ENCODE results near the gene CLEC2A.
"Not testable (repeated sequence)": the region's sequence is repeated elsewhere in the genome, so short reads cannot be mapped to it uniquely, and the experiment has no call there.

Gene CLEC2A

GRCh38 chr12:9969673-9970072 lies 37.5 kb upstream of the CLEC2A start:
- in situ Hi-C loops (cut with HindIII; ENCODE audit: low sequenced_read_pairs): no loop called here
- DNase-seq (ENCODE audit: low read depth, low spot score): no peak
- H3K4me3 ChIP-seq (ENCODE audit: low read depth, low read length): no peak overlapping the region

GRCh38 chr12:9961901-9962300 lies 29.7 kb upstream of the CLEC2A start:
- DNase-seq (ENCODE audit: low read depth, low spot score): no peak
- no peak overlapping the region for H3K4me3 ChIP-seq (ENCODE audit: low read depth, low read length)
- no peak for TF ChIP-seq CTCF (IDR thresholded peaks at IDR 0.05; ENCODE audit: low read depth, low read length)
- in situ Hi-C loops (cut with HindIII; ENCODE audit: low sequenced_read_pairs): no loop called here

More at GRCh38 chr12:9969673-9970072, 37.5 kb upstream of the CLEC2A start:
- no peak for TF ChIP-seq CTCF (IDR thresholded peaks at IDR 0.05; ENCODE audit: low read depth, low read length)

GRCh38 chr12:9961106-9961505 lies 28.9 kb upstream of the CLEC2A start:
- in situ Hi-C loops (cut with HindIII; ENCODE audit: low sequenced_read_pairs): no loop called here
- no peak for TF ChIP-seq CTCF (IDR thresholded peaks at IDR 0.05; ENCODE audit: low read depth, low read length)
- DNase-seq (ENCODE audit: low read depth, low spot score): no peak
- no peak overlapping the region for H3K4me3 ChIP-seq (ENCODE audit: low read depth, low read length)

- in situ Hi-C loops (cut with HindIII; ENCODE audit: low sequenced_read_pairs): no loop called here
- no peak for DNase-seq (ENCODE audit: low read depth, low spot score)
- H3K4me3 ChIP-seq (ENCODE audit: low read depth, low read length): no peak overlapping the region
- TF ChIP-seq CTCF (IDR thresholded peaks at IDR 0.05; ENCODE audit: low read depth, low read length): no peak
Observed at GRCh38 chr12:9960590-9960989, 28.4 kb upstream of the CLEC2A start.

GRCh38 chr12:9957834-9958233 lies 25.7 kb upstream of the CLEC2A start:
- DNase-seq (ENCODE audit: low read depth, low spot score): no peak

GRCh38 chr12:9952954-9953729 lies 21.0 kb upstream of the CLEC2A start:
- DNase-seq (ENCODE audit: low read depth, low spot score); in situ Hi-C loops (cut with HindIII; ENCODE audit: low sequenced_read_pairs): not testable (repeated sequence)

More at GRCh38 chr12:9957834-9958233, 25.7 kb upstream of the CLEC2A start:
- no peak overlapping the region for H3K4me3 ChIP-seq (ENCODE audit: low read depth, low read length)
- TF ChIP-seq CTCF (IDR thresholded peaks at IDR 0.05; ENCODE audit: low read depth, low read length): no peak
- in situ Hi-C loops (cut with HindIII; ENCODE audit: low sequenced_read_pairs): no loop called here

GRCh38 chr12:9951026-9951675 lies 19.0 kb upstream of the CLEC2A start:
- TF ChIP-seq CTCF (IDR thresholded peaks at IDR 0.05; ENCODE audit: low read depth, low read length): no peak
- no peak overlapping the region for H3K4me3 ChIP-seq (ENCODE audit: low read depth, low read length)
- in situ Hi-C loops (cut with HindIII; ENCODE audit: low sequenced_read_pairs): no loop called here
- no peak for DNase-seq (ENCODE audit: low read depth, low spot score)

More at GRCh38 chr12:9952954-9953729, 21.0 kb upstream of the CLEC2A start:
- not testable (repeated sequence) for H3K4me3 ChIP-seq (ENCODE audit: low read depth, low read length)

Measured in astrocyte of the spinal cord (primary cell).